Natural killer cell treated with Interleukin-12 subunit alpha and Interleukin-12 subunit beta and Interleukin-15 and Interleukin-18, amount 100 ng/mL, for 72 hours (primary cell): ENCODE results near the gene TMEM33. TPM values are rescaled to one million over a fixed set of nuclear protein-coding genes. Genes with fewer than 3 reads are reported as not detected.
"Not testable (repeated sequence)": the region's sequence is repeated elsewhere in the genome, so short reads cannot be mapped to it uniquely, and the experiment has no call there.

ENCODE experiments used
- ATAC-seq, 2 donors: fragments of 150-1000 bp; cut with Tn5 transposase in 1 of 2; sonication (Bioruptor Pico), chemical (Tn5 transposase) in 1 of 2; 2 replicates each; pipeline ENCODE4 v1.10.0; 2021
- DNase-seq: peaks from one replicate; pipeline ENCODE4 v3.0.0; 2022; ENCODE audit warnings: low spot score
- H3K27ac Mint-ChIP-seq, 2 donors: 1 replicate in 1 of 2; 2 replicates in 1 of 2; pipeline ENCODE4 v1.8.0; 2022; ENCODE audit warnings: mixed read lengths in 2 of 2, mild to moderate bottlenecking in 1 of 2, moderate library complexity in 1 of 2
- H3K27me3 Mint-ChIP-seq, 2 donors: 1 replicate in 1 of 2; 2 replicates in 1 of 2; pipeline ENCODE4 v1.8.0; 2022; ENCODE audit warnings: mixed read lengths in 2 of 2
- H3K36me3 Mint-ChIP-seq: one replicate; pipeline ENCODE4 v1.8.0; 2022; ENCODE audit warnings: mixed read lengths
- H3K4me1 Mint-ChIP-seq, 2 donors: 1 replicate in 1 of 2; 2 replicates in 1 of 2; pipeline ENCODE4 v1.8.0; 2022; ENCODE audit warnings: low read depth in 2 of 2, mixed read lengths in 2 of 2, mild to moderate bottlenecking in 1 of 2
- H3K4me3 Mint-ChIP-seq: one replicate; pipeline ENCODE4 v1.8.0; 2022; ENCODE audit warnings: mixed read lengths
- H3K9me3 Mint-ChIP-seq: 2 replicates; pipeline ENCODE4 v1.8.0; 2022; ENCODE audit warnings: mixed read lengths
- total RNA-seq, 2 donors: library from RNA; stranded (reverse); gene quantifications; one replicate each; pipeline ENCODE4 v1.2.3, GENCODE V29; 2022

The TMEM33 gene, protein sequence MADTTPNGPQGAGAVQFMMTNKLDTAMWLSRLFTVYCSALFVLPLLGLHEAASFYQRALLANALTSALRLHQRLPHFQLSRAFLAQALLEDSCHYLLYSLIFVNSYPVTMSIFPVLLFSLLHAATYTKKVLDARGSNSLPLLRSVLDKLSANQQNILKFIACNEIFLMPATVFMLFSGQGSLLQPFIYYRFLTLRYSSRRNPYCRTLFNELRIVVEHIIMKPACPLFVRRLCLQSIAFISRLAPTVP
- 10 to 100 TPM; 58.8 to 78.1 TPM for total RNA-seq

DNA sequence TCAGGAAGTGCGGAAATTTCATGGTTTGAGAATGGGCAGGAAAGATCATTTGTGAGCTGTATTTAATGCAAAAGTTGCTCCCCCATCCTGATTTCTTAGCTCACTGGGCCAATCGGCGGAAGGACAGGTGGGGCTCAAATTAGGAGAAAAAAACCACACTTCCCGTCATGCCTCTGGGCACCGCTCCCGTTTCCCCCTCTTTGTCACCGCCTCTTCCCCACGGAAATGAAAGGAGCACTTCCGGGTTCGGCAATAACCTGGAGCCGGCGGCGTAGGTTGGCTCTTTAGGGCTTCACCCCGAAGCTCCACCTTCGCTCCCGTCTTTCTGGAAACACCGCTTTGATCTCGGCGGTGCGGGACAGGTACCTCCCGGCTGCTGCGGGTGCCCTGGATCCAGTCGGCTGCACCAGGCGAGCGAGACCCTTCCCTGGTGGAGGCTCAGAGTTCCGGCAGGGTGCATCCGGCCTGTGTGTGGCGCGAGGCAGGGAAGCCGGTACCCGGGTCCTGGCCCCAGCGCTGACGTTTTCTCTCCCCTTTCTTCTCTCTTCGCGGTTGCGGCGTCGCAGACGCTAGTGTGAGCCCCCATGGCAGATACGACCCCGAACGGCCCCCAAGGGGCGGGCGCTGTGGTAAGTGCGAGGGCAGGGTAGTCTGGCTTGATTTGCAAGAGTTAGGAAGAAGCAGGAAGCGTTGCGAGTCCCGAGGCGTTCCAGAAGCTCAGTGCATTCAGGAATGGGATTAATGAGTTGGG, at the start of gene TMEM33:
Gene TMEM33 (plus strand): TSS at position 529 of the 751 bp plus-strand sequence. CDS start 56 bp downstream, at position 585.
- Mint-ChIP-seq H3K27me3 (no peaks in the 10 kb centered on the region), H3K27ac (peak within 1 kb of the TSS; percentile 86 to 95), H3K36me3 (peaks cover 19% of the 10 kb centered on the region), H3K4me1 (peaks cover 30 to 39% of the 10 kb centered on the region in 2 donors), H3K9me3 (peaks cover 3% of the 10 kb centered on the region), H3K4me3 (peak within 1 kb of the TSS; percentile 91)
- ATAC-seq (peak; percentile 90 to 95), DNase-seq (peak; percentile 89)

DNA sequence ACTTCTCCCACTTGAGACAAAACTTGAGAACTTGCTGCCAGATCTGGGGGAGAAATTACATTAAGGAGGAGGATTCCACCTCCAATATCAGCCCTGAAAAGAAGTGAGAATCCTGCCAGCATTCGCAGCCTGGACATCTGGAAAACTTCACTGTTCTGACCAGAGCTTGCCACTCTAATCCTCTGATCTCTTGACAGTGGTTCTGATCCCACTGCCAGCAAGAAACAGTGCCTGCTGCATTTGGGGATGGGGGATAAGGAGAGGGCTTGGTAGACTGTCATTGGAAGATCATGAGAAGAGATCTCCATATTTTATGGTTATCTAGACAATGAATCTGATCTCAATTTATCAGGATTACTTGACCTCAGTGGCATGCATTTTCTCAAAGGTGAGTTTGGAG, 49.8 kb upstream of the TMEM33 start:
- Mint-ChIP-seq H3K27me3 (peaks cover 27 to 47% of the 10 kb centered on the region in 2 donors), H3K27ac (no peak overlapping the region), H3K36me3 (no peaks in the 10 kb centered on the region), H3K4me3 (no peak overlapping the region), H3K4me1 (peaks cover 6 to 9% of the 10 kb centered on the region in 2 donors), H3K9me3 (no peaks in the 10 kb centered on the region)
- no peak for ATAC-seq
- DNase-seq, result no peak

DNA sequence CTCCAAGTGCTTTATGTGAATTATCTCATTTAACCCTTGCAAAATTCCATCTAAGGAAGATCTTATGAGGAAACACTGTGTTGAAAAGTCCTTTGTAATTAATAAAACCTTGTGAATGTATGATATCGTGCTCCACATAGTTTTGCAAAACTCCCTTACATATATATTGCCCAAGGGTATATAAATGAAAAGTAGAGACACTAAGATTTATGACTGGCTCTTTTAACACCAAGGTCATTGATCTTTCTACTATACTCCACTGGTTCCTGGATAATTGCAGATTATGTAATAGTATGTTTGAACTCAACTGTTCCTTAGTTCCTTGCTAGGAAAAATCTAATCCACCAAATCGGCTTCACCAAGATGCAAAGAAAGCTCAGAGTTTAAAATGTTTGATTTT, 48.0 kb upstream of the TMEM33 start:
- Mint-ChIP-seq H3K4me1 (no peaks in the 10 kb centered on the region), H3K36me3 (no peaks in the 10 kb centered on the region), H3K27ac (no peak overlapping the region), H3K9me3 (no peaks in the 10 kb centered on the region), H3K27me3 (peaks cover 15 to 36% of the 10 kb centered on the region in 2 donors), H3K4me3 (no peak overlapping the region)
- DNase-seq, result no peak
- ATAC-seq, result no peak

DNA sequence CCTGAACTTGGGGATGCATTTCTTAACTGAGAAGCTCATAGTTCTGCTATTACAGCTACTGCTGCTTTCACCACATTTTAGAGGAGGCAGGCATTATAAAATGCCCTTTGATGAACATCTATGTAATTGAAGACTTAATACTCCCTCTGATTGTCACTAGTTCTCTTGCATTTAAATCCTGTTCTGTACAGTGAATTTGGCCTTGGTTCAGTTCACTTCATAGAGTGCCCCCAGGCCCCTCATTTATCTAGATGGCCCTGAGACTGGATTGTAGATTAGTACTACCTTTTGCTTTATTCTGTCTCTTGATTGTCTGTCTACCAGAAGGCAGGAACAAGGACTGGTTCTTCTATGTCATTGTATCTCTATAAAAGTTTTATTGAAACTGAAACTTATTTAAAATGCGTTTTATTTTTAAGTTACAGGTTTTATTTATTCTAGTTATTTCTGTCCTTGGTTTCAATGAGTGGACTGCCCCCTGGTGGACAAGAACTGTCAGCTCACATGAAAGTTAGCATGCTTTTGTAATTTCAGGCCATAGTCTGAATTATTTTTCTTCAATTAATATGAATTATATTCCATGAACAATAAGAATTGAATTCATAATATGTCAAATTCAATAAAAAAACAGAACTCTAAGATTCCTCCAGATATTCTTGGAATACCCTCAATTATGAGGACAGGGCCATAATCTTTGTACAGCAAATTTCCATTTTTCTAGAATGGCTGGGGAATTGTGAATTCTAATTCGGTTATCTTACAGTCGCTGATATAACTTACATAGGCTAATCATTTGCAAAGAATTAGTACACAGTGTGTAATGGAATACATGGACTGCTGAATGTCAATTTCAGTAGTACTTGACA, 47.2 kb upstream of the TMEM33 start:
- Mint-ChIP-seq H3K4me3 (no peak overlapping the region), H3K9me3 (no peaks in the 10 kb centered on the region), H3K4me1 (no peaks in the 10 kb centered on the region), H3K36me3 (no peaks in the 10 kb centered on the region), H3K27ac (no peak overlapping the region), H3K27me3 (peaks cover 14 to 40% of the 10 kb centered on the region in 2 donors)
- ATAC-seq, result no peak
- DNase-seq, result no peak

DNA sequence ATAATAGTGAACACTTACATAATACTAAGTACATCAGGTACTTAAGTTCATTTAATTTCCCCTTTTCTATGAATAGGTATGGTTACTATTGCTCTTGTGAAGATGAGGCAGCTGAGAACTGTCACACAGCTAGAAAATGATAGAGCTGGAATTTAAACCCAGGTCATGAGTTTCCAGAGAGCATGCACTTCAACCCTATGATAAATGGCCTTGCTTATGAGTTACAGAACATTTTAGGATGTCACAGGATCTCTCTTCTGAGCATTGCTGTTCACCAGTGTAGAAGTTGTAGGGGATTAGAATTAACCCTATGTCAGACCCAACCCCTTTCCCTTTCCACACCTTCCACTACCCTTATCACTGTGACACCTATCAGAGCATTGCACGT, 46.5 kb upstream of the TMEM33 start:
- Mint-ChIP-seq H3K4me3 (no peak overlapping the region), H3K9me3 (no peaks in the 10 kb centered on the region), H3K27me3 (peaks cover 9 to 34% of the 10 kb centered on the region in 2 donors), H3K36me3 (no peaks in the 10 kb centered on the region), H3K4me1 (no peaks in the 10 kb centered on the region), H3K27ac (no peak overlapping the region)
- DNase-seq (no peak), ATAC-seq (no peak)

DNA sequence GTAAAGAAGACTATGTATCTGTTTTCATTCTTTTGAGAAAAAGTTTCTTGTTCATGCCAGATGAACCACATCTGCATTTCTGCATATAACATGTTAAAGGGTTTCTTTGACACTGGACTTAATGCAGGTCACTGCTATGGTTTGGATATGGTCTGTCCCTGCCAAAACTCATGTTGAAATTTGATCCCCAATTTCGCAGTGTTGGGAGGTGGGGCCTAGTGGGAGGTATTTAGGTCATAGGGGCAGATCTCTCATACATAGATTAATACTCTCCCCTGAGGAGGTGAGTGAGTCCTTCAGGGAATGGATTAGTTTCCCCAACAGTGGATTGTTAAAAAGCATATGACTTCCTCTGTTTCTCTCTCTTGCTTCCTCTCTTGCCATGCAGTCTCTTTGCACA, 45.9 kb upstream of the TMEM33 start:
- no peak overlapping the region for H3K4me3 Mint-ChIP-seq
- DNase-seq (no peak), ATAC-seq (no peak)
- no peaks in the 10 kb centered on the region for H3K4me1 Mint-ChIP-seq
- peaks cover 12 to 30% of the 10 kb centered on the region in 2 donors for H3K27me3 Mint-ChIP-seq
- no peaks in the 10 kb centered on the region for H3K36me3 Mint-ChIP-seq
- no peak overlapping the region for H3K27ac Mint-ChIP-seq
- H3K9me3 Mint-ChIP-seq, result no peaks in the 10 kb centered on the region

DNA sequence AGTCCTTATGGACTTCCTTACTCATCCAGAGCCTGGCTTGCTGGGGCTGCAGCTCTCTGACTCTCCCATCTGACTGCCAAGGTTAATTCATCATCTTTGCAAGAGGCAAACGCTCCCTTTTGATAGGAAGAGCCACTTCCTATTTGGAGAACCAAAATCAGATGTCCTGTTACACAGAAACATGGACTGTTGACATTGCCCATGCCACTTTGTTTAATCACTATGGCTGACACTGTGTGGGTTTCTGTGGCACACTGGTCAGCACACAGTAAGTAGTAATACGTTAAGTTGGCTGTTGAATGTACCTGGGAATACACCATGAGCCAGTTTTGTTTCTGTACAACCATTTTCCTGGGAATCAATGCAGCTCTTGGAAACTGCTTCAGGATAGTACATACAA, 45.1 kb upstream of the TMEM33 start:
- no peak for ATAC-seq
- DNase-seq, result no peak
- no peaks in the 10 kb centered on the region for H3K36me3 Mint-ChIP-seq
- H3K27ac Mint-ChIP-seq, result no peak overlapping the region
- no peaks in the 10 kb centered on the region for H3K4me1 Mint-ChIP-seq
- H3K27me3 Mint-ChIP-seq, result peaks cover 12 to 24% of the 10 kb centered on the region in 2 donors
- no peaks in the 10 kb centered on the region for H3K9me3 Mint-ChIP-seq
- no peak overlapping the region for H3K4me3 Mint-ChIP-seq

DNA sequence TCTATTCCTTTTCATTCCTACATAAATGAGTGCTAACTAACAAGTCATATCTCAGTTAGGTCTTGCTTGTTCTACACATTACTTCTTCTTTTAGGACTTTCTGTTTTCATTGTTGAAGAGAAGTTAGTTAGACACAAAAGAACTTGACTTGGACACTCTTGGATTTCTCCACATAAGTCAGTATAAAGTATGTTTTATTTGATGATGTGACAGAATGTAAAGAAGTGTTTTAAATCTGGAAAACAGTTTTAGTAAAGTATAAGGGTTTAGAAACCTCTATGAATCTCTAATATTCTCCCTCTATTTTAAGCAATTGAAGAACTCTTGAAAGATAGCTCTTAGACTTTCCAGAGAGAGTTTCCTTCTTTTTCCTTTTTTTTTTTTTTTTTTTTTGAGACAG, 38.6 kb upstream of the TMEM33 start:
- DNase-seq (no peak), ATAC-seq (no peak)
- no peaks in the 10 kb centered on the region for H3K4me1 Mint-ChIP-seq
- no peaks in the 10 kb centered on the region for H3K36me3 Mint-ChIP-seq
- H3K9me3 Mint-ChIP-seq, result no peaks in the 10 kb centered on the region
- no peak overlapping the region for H3K27ac Mint-ChIP-seq
- no peak overlapping the region for H3K4me3 Mint-ChIP-seq
- peaks cover 8 to 13% of the 10 kb centered on the region in 2 donors for H3K27me3 Mint-ChIP-seq

DNA sequence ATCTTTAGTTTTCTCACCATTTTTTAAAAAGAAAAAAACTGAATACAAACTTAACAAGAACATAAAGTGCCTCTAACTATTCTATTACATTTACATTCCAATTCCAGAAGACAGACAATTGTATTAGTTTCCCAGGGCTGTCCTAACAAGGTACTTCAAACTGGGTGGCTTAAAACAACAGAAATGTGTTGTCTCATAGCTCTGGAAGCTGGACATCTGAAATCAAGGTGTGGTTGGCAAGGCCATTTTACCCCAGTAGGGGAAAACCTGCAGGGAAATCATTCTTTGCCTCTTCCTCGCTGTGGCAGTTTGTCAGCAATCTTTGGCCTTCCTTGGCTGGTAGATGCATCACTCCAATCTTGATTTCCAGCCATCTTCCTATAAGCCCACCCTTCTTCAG, 37.5 kb upstream of the TMEM33 start:
- Mint-ChIP-seq H3K36me3 (no peaks in the 10 kb centered on the region), H3K27me3 (peaks cover 8 to 12% of the 10 kb centered on the region in 2 donors), H3K4me3 (no peak overlapping the region), H3K9me3 (no peaks in the 10 kb centered on the region), H3K27ac (no peak overlapping the region), H3K4me1 (no peaks in the 10 kb centered on the region)
- ATAC-seq (no peak), DNase-seq (no peak)

DNA sequence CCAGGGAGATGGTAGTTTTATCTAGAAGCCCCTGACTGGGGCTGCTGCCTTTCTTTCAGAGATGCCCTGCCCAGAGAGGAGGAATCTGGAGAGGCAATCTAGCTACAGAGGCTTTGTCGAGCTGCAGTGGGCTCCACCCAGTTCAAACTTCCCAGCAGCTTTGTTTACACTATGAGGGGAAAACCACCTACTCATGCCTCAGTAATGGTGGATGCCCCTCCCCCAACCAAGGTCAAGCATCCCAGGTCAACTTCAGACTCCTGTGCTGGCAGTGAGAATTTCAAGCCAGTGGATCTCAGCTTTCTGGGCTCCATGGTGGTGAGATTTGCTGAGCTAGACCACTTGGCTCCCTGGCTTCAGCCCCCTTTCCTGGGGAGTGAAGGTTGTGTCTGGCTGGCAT, 26.1 kb upstream of the TMEM33 start:
- H3K4me3 Mint-ChIP-seq, H3K4me1 Mint-ChIP-seq, ATAC-seq, DNase-seq, H3K27ac Mint-ChIP-seq: not testable (repeated sequence)
- Mint-ChIP-seq H3K36me3 (peaks cover 12% of the 10 kb centered on the region), H3K27me3 (peaks cover 14 to 15% of the 10 kb centered on the region in 2 donors), H3K9me3 (peaks cover 10% of the 10 kb centered on the region)

DNA sequence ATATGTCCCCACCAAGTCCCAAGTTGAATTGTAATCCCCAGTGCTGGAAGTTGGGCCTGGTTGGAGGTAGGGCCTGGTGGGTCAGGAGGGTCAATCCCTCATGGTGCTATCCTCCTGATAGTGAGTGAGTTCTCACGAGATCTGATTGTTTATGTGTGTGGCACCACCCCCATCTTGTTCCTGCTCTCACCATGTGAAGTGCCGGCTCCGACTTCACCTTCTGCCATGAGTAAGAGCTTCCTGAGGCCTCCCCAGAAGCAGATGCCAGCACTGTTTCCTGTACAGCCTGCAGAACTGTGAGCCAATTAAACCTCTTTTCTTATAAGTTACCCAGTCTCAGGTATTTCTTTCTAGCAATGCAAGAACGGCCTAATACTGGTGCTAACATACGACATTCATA, 22.7 kb upstream of the TMEM33 start:
- H3K27ac Mint-ChIP-seq, result no peak overlapping the region

DNA sequence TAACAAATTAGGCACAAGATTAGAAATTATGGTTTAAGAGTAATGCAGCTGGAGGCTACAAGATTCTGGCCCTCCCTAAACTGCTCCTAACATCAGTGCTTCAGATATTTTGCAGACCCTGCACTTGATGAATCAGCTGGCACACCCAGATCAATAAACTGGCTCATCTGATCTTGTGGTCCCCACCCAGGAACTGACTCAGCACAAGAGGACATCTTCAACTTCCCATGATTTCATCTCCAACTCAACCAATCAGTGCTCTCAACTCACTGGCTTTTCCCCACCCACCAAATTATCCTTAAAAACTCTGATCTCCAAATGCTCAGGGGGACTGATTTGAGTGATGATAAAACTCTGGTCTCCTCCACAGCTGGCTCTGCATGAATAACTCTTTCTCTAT, 21.7 kb upstream of the TMEM33 start:
- ATAC-seq (no peak), DNase-seq (no peak)
- Mint-ChIP-seq H3K4me3 (no peak overlapping the region), H3K9me3 (no peaks in the 10 kb centered on the region), H3K27me3 (peaks cover 10 to 12% of the 10 kb centered on the region in 2 donors), H3K4me1 (no peaks in the 10 kb centered on the region), H3K36me3 (no peaks in the 10 kb centered on the region), H3K27ac (no peak overlapping the region)

More for the DNA sequence above, 22.7 kb upstream of the TMEM33 start:
- Mint-ChIP-seq H3K4me1 (no peaks in the 10 kb centered on the region), H3K4me3 (no peak overlapping the region), H3K36me3 (no peaks in the 10 kb centered on the region), H3K27me3 (peaks cover 3 to 4% of the 10 kb centered on the region in 2 donors), H3K9me3 (no peaks in the 10 kb centered on the region)
- no peak for ATAC-seq
- no peak for DNase-seq

DNA sequence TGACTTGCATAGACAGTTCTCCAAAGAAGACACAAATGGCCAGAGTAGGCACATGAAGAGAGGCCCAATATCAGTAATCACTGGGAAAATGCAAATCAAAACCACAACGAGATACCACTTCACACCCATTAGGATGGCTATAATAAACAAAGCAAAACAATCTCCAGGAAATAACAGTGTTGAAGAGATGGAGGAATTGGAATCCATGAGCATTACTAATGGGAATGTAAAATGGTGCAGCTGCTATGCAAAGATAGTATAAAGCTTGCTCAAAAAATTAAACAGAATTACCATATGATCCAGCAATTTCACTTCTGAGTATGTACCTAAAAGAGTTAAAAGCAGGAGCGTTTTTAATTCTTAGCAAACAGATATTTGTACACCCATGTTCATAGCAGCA, 17.0 kb upstream of the TMEM33 start:
- no peak overlapping the region for H3K4me3 Mint-ChIP-seq
- peaks cover 23 to 28% of the 10 kb centered on the region in 2 donors for H3K27me3 Mint-ChIP-seq
- H3K9me3 Mint-ChIP-seq, result no peaks in the 10 kb centered on the region
- H3K36me3 Mint-ChIP-seq, result peaks cover 4% of the 10 kb centered on the region
- DNase-seq (no peak), ATAC-seq (no peak)
- no peak overlapping the region for H3K27ac Mint-ChIP-seq
- H3K4me1 Mint-ChIP-seq, result no peaks in the 10 kb centered on the region

DNA sequence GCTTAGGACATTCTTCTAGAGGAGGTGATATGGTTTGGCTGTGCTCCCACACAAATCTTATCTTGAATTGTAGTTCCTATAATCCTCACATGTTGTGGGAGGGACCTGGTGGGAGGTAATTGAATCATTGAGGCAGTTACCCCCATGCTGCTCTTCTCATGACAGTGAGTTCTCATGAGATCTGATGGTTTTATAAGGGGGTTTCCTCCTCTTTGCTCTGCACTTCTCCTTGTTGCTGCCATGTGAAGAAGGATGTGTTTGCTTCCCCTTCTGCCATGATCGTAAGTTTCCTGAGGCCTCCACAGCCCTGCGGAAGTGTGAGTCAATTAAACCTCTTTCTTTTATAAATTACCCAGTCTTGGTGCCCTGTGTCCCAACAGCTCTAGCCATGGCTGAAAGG, 14.8 kb upstream of the TMEM33 start:
- H3K4me1 Mint-ChIP-seq, H3K27ac Mint-ChIP-seq, ATAC-seq: not testable (repeated sequence)

More for the DNA sequence above, 14.8 kb upstream of the TMEM33 start:
- H3K36me3 Mint-ChIP-seq, H3K4me3 Mint-ChIP-seq, H3K9me3 Mint-ChIP-seq, DNase-seq: not testable (repeated sequence)
- H3K27me3 Mint-ChIP-seq, result peaks cover 28 to 39% of the 10 kb centered on the region in 2 donors
